NCI-H2171 treated with DMSO at 0.1 percent for 48 hours (cell line): Measurements from ENCODE around the gene CCDC187.
A peak's percentile ranks its signal among the peaks of the same experiment; 100 is the strongest.

Experiments used
- DNase-seq: peaks from one replicate; lab custom pipeline; 2025; lab: John Stamatoyannopoulos, UW

The CCDC187 gene

DNA sequence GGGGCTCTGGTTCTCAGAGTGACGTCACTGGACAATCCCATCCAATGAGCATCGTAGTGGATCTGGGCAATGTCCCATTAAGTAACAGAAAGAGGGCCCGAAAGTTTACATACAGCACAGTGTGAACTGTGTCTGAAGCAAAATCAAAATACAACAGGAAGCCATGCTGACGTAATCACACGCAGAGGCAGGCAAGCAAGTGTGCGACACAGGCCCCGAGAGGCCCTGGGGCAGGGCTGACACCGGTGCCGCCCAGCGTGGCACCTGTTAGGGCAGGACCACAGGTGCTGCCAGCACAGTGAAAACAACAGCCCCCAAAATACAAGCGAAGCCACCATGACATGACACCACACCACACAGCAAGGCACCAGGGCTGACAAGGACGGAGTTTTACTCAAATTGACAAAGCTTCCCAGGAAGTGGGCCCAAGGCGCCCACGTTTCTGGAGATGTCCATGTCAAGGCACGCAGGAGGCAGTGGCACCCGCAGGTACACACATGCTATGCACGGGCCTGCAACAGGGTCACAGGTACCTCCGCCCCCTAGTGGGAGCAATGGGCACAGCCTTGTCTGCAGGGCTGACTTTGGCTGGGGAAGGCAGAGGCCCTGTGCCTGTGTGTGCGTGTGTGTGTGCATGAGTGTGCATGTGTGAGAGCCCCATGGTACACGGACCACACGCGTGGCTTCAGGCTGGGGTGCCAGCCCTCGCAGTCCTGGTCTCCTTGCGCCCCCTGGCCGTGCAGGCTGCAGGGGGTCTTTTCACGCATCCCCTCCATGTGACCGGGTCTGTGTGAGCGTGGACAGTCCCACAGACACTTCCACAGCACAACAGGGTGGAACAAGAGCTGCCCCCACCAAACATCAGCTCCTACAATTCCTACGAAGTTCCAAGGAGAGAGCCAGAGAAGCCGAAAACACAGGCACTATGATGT lies 77.9 kb downstream of the CCDC187 start:
- peak; percentile 61 for DNase-seq

DNA sequence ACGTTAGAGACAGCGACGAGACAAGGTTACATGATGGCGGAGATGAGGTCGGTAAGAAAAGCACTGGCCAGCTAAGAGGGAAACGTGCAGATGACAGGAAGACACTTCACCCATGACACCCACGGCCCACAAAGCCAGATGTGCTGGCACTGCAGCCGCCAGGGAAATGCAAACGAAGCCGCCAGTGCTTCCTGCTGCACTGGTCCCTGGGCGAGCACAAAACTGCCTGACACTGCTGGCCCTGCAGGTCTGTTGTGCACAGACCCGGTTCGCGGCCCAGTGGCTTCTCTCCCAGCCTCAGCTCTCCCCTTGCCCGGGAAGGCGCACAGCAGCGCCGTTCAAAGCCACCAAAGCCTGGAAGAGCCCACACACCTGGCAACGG lies 78.5 kb downstream of the CCDC187 start:
- DNase-seq, result no peak

DNA sequence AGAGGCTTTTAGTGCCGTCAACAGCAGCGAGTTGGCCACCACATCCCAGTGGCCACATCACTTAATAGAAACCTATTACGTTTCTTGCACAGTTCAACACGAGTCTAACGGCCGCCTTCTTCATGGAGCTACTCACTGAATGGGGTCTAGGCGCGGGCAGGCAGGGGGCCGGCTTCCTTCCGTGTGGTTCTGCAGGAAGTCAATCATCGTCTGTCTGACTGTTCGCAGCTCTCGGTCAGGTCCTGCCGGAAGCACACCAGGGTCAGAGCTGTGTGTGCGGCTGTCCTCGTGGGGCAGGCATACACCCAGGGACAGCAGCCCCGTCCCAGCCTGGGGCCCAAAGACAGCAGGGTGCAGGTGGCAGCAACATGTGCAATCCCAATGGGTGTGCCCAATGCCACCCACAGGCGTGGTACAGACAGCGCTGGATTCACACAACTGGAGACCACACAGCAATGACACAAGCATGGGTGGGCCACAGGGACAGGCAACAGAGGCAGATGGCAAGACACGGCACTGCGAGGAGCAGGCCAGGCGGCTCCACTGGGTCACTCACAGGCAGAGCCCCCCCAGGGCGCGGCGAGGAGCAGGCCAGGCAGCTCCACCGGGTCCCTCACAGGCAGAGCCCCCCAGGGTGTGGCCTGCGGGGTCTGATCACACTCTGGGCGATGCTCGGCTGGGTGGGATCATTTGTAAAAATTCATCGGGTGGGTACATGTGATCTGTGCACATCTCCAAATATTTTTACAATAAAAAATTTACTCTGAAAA lies 79.8 kb downstream of the CCDC187 start:
- no peak for DNase-seq

DNA sequence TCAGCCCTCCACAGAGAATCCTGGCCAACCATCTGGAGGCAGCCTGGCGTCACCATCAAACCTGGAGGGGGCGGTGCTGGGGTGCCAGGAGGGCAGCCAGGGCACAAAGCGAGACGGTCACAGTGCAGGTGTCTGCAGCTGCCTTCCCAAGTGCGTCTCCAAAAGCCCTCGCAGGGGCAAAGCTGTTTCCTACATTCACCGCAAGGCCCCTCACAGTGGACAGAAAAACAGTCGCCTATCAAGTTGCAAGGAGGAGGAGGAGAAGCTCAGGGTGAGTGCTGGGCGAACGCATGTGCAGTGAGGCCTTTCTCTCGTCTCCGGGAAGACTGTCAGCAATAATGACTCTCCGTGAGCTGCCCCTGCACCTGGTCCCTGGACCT lies 81.0 kb downstream of the CCDC187 start:
- DNase-seq, result no peak

DNA sequence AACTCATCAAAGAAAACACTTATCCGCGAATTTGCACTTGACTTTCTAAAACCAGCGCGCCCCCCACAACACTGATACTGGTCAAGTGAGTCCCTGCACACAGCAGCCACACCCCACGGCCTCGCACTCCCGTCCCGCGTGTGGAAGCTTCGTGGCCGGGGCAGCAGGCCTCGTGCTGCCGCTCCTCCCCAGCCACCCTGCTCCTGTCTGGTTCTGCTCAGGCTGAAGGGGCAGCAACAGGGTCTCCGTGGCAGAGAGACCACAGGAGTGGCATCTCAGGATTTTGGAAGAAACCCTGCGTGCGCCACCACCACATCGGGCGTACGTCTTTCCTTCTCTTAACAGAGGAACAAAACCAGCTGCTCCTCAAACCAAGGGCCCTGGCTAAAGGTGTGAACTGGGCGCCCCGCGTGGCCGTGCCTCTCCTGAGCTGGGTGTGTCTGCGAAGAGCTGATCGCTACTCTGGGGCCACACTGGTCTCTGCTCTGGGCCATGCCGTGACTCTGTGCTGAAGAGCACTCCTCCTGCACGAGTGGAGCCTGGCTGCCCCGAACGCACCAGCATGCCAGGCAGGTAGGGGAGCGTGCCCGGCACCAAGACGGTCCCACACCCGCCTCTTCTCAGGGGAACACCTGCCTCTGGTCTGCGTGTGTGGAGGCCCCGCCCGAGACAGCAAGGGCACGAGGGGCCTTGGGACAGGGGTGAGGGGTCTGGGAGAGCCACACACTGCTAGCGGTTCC lies 81.6 kb downstream of the CCDC187 start:
- DNase-seq, result no peak

DNA sequence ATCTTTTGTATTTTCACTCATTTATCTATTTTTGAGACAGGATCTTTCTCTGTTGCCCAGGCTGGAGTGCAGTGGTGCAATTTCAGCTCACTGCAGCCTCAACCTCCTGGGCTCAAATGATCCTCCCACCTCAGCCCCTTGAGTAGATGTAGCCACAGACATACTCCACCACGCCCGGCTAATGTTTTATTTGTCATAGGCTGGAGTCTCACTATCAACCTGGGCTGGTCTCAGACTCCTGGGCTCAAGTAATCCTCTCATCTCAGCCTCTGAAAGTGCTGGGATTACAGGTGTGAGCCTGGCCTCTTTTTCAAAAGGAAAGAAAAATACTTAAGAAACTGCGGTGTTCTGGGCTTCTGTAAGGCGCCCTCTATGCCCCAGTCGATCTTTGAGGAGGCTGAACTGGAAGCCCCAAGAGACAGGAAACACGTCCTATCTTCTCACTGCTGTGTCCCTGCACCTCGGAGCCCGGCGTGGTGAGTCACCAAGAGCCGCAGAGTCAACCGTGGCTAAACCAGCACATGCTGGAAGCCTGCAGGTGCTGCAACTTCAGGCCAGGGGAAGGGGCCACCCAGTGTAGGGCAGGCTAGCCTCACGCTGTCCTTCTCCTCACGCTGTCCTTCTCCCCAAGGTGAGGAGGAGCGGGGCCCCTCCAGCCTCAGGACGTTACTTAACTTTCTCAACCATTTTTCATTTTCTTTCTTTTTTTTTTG lies 83.7 kb downstream of the CCDC187 start:
- no peak for DNase-seq

DNA sequence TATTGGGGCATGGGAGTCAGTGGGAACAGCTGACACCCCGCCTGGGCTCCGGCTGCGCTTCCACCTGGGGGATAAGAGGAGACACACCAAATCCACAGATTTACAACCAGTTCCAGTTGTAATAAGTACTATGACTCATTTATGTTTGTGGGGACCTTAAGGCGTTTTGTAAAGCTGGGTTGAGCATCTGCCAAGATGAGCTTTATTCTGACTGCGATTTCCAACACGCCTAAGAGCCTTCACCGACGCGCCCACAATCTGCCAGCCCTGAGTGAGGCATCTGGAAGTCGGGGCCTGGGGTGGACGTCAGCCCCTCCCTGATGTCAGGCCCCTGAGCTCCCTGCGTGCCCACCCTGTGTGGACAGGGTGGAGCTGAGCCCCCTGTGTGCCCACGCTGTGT lies 84.6 kb downstream of the CCDC187 start:
- DNase-seq, result peak; percentile 88

DNA sequence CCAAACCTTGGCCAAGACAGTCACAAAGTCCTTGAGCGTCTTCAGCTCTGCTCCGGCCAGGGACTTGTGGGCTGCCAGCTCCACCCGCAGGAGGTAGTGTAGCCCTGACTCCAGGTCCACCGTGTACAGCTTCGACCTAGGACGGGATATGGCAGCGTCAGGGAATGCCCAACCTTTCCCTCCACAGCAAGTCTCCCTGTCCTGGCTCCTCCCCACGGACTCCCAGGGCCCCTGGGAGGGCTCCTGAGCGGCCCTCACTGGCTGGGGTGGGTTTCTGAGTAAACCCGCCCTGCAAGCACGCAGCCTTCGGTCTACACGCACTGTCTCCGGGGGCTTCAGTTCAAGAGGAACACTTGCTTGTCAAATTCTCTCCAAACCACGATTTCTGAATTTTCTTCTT lies 85.2 kb downstream of the CCDC187 start:
- DNase-seq, result no peak

DNA sequence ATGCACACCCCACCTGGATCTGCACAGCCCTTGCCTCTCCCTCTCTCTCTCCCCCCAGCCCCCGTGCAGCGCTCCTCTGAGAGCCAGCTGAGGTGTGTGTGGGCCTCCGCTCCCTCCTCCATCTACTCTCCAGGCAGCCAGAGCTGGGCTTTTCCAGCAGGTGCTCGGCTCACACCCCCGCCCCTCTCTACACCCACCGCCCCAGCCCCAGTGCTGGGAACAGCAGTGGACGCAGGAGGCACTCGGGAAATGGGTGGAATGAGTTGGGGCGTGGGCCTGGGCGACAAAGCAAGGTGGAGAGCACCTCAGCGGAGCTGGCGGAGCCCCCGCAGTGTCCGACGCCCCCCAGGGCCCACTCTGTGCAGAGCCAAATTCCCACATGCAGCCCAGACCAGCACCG lies 85.6 kb downstream of the CCDC187 start:
- no peak for DNase-seq

DNA sequence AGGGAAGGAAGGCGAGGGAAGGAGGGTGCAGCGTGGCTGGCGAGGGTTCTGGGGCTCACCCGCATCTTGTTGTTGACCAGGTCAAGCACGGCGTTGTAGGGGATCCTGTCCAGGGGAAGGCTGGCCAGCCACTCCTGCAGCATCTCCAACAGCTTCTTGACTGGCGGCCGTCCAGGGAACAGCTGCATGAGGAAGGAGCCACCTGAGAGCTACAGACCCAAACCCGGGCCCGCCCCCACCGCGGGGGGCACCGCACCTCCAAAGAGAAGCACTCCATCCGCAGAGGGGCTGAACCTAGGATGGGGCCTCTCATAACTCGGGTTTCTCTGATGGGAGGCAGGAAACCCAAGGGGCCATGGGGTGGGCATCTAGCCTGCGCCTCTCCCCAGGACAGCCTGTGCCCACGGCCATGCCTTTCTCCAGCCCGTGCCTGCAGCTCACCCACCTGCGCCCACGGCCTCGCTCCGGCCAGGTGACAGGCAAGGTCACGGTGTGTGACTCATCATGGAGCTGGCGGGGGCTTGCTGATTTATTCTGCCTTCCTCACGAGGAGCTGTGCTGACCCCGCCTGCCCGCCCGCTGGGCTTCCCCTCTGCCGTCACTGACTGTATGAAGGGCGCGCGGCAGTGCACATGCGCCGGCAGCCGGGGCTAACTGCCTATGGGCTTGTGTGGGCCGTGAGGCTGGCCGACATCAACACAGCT lies 87.2 kb downstream of the CCDC187 start:
- no peak for DNase-seq

DNA sequence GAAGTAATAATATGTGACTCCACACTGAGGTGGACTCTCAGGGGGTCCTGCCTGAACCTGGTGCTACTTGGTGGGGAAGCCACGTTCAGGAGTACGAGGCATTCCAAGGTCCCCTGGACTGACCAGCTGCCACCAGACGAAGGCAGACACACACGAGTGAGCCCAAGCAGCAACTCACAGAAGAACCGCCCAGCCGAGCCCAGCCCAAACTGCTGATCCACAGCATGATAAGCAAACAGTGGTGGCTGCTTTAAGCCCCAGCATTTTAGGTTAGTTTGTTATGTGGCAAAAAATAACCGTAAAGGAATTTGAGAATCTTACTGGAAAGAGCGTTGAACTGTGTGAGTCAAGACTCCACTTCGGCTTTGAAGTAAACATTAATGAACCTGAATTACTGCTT lies 90.2 kb downstream of the CCDC187 start:
- DNase-seq, result no peak

DNA sequence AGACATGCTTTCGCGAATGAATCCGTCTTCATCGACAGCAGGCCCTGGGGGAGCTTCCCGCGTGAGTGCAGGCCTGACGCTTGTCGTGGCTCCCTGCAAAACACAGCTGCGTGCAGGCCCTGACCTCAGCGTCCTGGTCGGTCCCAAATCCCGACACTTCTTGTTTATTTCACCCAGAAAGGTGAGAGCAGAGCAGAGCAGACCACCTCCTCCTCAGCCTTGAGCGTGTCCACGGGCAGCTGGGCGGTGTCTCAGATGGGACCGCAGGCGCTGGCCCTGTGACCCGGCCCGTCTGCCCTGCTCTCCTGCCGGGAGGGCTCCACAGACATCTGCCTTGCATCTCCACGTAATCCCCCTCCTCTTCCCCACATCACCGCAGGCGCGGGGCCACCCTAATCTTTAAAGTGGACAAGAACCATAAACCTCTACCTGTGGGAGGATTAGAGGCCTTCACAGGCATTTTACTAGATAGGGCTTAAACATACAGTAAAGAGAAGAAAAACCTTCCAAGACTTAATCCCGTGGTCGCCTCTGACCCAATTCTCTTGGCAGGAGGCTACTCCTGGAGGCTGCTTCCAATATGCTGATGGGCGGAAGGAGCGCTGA lies 91.4 kb downstream of the CCDC187 start:
- DNase-seq, result no peak

DNA sequence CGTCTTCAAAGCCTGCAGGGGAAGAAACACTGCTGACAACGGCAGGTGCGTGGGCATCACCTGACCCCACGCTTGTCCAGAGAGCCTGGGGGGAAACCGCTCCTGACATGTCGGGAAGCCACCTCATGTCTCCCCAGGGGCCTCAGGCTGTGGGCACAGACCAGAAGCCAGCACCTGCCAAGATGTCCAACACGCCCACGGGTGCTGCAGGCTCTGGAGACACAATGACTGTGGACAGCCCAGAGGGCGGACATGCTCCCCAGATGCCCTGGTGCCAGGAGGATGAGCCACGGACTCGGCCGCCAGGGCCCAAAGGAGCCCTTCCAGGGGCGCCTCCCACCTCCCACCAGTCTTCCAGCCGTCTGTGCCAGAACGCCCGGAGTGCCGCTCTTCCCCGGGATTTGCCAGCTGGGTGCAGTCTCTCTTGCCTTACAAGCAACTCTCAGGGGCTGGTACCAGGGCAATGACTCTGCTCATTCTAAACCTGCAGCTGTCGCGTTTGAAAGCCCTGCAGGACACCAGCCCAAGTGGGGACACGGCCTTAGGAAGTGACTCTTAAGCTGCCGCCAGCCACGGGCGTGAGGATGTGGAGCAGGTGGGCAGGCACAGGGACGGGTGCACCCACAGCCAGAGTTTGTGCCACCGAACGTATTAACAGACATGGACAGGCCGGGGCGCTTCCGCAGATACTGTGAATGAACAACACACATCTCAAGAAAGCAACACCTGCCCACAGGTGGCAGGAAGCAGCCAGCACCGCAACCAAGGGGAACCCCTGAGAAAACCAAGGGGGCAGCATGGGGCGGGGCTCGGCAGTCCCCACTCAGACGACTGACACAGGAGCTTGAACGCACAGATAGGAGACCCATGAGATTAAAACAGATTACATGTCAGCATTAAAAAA lies 92.2 kb downstream of the CCDC187 start:
- DNase-seq, result no peak

DNA sequence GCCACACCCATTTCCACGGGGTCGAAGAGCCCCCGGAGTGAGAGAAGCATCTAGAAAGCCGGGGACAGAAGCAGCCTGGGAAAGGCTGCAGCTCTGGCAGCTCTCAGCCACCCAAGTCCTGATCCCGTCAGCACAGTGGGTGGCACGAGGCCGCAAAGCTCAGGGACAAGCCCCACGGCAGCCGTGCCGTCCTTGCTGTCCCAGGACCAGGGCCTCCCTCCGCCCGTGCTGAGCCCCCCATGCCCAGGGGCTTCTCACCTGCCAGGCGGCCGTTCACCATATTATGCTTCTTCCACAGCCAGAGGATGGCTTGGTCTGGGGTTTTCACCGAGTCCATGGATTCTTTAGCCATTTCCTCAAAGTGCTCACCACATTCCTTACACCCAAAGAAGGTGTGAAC lies 92.9 kb downstream of the CCDC187 start:
- no peak for DNase-seq

DNA sequence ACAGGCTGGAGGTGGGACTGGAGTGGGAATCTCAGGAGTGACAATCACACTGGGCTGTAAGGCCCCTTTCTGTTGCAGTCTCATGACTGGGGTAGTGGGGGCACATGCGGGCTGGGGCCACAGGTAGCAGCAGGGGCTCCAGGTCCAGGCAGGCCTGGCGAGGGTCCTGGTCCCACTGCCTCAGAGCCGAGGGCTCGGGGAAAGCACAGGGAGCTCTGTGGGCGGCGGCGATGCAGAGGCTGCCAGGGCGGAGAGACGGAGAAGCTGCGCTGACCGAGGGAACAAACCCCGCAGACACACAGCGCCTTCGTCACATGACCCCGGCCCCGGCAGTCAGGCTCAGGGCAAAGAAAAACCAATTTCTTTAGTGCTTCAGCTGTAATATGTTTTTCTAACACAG lies 93.6 kb downstream of the CCDC187 start:
- DNase-seq, result no peak

DNA sequence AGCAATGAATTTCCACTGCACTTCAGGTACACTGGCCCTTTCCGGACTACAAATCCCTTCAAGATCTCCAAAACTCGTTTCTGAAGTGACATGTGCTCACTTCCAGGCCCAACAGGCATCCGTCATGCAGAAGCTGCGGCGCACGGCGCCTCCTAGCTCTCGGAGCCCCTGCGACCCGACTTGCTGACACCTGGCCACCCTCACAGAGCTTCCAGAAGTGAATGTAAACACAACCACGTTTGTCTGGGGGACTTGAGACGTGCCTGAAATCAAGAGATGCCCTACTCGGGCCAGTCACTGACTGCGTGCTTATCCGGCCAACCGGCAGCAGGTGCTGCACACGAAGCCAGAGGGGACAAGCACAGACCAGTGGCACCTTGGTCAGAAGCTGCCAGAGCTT lies 94.1 kb downstream of the CCDC187 start:
- DNase-seq, result no peak

DNA sequence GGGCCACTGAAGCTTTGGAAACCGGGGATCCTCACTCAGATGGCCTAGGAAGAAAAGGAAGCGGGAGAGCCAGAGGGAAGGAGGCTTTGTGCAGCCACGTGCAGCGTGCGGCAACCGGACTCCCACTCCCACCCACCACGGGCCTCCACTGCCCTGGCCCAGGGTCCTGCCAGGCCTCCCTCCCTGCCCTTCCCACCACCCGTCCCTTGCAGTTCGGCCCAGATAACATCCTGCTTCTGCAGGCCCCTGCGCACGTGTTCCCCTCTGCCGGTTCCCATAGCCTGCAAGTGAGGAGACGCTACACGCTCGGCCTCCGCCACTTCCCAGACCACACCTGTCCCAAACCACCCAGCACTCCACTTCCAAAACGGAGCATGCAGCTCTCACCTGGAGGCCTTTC lies 94.7 kb downstream of the CCDC187 start:
- DNase-seq, result no peak

DNA sequence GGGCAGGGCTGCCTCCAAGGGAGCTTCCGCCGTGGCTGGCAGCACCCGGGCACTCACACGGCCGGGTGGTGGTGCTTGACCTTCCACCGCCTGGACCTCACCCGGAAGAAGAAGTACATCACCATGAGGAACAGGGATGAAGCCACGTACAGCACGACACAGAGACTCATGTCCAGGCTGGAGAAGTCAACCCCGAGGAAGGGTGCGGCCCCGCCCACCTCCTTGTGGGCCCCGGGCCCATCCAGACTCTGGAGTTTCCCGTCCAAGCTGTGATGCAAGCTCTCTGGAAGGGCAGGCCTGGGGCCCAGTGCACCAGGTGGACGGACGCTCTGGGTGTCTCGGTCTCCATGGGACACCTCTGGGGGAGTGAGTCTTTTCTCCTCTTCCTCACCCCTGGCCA lies 95.2 kb downstream of the CCDC187 start:
- DNase-seq, result no peak

DNA sequence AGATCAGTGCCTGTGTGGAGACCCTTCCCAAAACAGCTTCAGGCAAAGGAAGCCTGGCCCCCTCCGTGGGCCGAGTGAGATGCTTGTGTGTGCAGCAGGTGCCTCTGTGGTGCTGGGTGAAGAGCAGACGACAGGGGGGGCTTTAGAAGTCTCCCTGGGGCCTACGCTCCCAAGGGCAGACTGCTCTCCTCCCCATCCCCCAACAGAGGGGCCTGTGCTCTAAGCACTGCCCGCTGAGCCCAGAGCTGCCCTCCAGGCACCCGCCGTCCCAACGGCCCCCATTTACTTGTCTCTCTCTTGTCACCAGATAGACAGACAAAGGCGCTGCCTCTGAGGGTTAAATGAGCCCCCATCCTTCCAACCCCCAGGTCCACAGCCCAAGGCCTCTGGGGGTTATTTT lies 96.3 kb downstream of the CCDC187 start:
- no peak for DNase-seq
